Stomach smooth muscle (tissue), 2 donors: Measurements from ENCODE around the gene RPL27.

Source experiments
- H3K27ac ChIP-seq: one replicate; pipeline ENCODE4 v1.7.0; 2013; ENCODE audit warnings: mild to moderate bottlenecking, low read length, inconsistent platforms
- H3K27me3 ChIP-seq, 2 donors: one replicate each; pipeline ENCODE4 v1.7.0; 2013; ENCODE audit warnings: low read length in 2 of 2; ENCODE audit not compliant: insufficient read depth in 2 of 2, control insufficient read depth in 1 of 2
- H3K36me3 ChIP-seq, 2 donors: one replicate each; pipeline ENCODE4 v1.7.0; 2013; ENCODE audit warnings: low read length in 2 of 2; ENCODE audit not compliant: control insufficient read depth in 2 of 2, insufficient read depth in 2 of 2
- H3K4me1 ChIP-seq: one replicate; pipeline ENCODE4 v1.7.0; 2013; ENCODE audit warnings: low read length; ENCODE audit not compliant: control insufficient read depth, insufficient read depth
- H3K4me3 ChIP-seq, 2 donors: one replicate each; pipeline ENCODE4 v1.7.0; 2013; ENCODE audit warnings: low read length in 2 of 2
- H3K9ac ChIP-seq, 2 donors: one replicate each; pipeline ENCODE4 v1.7.0; 2013; ENCODE audit warnings: low read length in 2 of 2, mild to moderate bottlenecking in 1 of 2
- H3K9me3 ChIP-seq, 2 donors: one replicate each; pipeline ENCODE4 v1.7.0; 2013; ENCODE audit warnings: low read length in 2 of 2; ENCODE audit not compliant: control insufficient read depth in 2 of 2
- donor health status: healthy.
- donor health status: Pancreatic carcinoma.

Gene RPL27

DNA sequence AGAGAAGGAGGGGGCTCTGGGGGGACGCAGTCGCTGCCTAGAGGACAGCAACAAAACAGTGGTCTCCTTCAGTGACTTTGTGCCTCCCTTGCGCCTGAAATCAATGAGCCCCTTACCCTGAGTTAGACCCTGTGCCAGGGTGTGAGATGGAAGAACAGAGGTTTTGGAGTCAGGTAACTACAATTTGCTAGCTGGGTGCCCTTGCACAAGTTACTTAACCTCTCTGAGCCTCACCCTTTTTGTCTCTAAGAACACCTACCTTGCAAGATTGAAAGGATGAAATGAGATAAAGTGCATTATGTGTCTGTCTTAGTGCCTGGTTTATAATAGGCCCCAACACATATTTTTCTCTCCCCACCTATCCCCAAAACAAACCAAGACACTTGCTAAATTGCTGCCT lies 36.7 kb downstream of the RPL27 start:
- Histone ChIP-seq H3K27ac (no peak overlapping the region), H3K4me1 (no peaks in the 10 kb centered on the region), H3K4me3 (no peak overlapping the region), H3K9me3 (no peaks in the 10 kb centered on the region), H3K9ac (no peak overlapping the region), H3K36me3 (no peaks in the 10 kb centered on the region), H3K27me3 (no peaks in the 10 kb centered on the region)

DNA sequence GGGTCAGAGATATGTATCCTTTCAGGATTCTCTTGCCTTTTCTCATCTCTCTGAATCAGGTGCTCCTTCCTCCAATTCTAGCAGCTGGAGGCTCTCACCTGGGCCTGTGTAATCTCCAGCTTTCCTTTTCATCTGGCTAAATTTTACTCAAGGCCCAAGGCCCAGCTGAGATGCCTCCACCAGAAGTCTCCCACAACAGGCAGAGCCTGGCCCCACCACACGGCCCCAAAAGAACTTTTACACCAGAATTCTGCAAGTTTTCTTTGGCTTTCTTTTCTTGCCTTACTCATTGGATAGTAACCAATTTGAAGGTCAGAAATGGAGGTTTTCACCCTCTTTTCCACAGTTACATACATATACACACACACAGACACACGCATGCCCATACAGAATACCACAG lies 41.4 kb downstream of the RPL27 start:
- no peak overlapping the region for H3K27ac ChIP-seq
- no peaks in the 10 kb centered on the region for H3K27me3 ChIP-seq
- H3K4me3 ChIP-seq: no peak overlapping the region

DNA sequence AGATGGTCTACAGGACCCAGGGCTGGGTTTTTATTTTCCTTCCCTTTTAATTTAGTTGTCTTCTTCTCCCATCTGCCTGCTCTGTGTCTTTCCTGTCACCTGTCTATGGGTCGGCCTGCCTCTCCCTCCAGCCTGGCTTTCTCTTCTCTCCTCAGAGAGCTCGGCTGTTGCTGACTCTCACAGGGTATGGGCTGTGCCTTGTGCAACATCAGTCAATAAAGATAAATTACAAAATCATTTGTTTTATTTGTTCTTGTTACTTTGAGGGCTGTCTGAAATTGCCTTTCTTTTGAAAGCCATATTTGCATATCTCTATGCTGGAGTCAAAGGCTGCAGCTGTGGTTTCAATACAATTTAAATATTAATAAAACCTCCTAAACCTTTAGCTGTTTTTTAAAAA lies 42.4 kb downstream of the RPL27 start:
- no peaks in the 10 kb centered on the region for H3K4me1 ChIP-seq
- H3K36me3 ChIP-seq: peaks cover 0 to 3% of the 10 kb centered on the region in 2 donors
- H3K9me3 ChIP-seq: no peaks in the 10 kb centered on the region
- no peak overlapping the region for H3K4me3 ChIP-seq
- no peak overlapping the region for H3K9ac ChIP-seq
- no peaks in the 10 kb centered on the region for H3K27me3 ChIP-seq
- H3K27ac ChIP-seq: no peak overlapping the region

More for the DNA sequence above, 41.4 kb downstream of the RPL27 start:
- Histone ChIP-seq H3K4me1 (no peaks in the 10 kb centered on the region), H3K9me3 (no peaks in the 10 kb centered on the region), H3K9ac (no peak overlapping the region), H3K36me3 (no peaks in the 10 kb centered on the region)

- Histone ChIP-seq H3K36me3 (peaks cover 0 to 3% of the 10 kb centered on the region in 2 donors), H3K9me3 (no peaks in the 10 kb centered on the region), H3K4me3 (no peak overlapping the region), H3K27me3 (no peaks in the 10 kb centered on the region), H3K27ac (no peak overlapping the region), H3K4me1 (no peaks in the 10 kb centered on the region), H3K9ac (no peak overlapping the region)
These were observed 43.9 kb downstream of the RPL27 start for GRCh38 chr17:43042025-43042628.

DNA sequence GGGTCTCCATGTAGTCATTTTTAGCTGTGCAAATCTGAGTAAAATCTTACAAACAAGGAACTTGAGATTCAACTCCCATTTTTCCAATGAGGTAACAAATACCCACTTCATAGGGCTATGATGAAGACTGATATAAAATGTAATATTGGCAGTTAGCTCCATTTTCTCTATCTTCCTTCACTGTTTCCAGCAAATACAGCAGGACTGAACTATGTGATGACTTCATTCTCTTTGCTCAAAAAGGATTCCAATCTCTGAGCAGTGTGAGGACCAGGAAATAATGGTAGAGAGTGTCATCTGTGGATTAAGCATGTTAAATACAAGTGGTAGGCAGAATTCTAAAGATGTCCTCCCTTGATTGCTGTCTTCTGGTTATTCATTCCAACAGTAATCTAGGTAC lies 45.1 kb downstream of the RPL27 start:
- H3K36me3 ChIP-seq: peaks cover 0 to 3% of the 10 kb centered on the region in 2 donors
- H3K27me3 ChIP-seq: no peaks in the 10 kb centered on the region
- H3K4me1 ChIP-seq: no peaks in the 10 kb centered on the region
- no peak overlapping the region for H3K9ac ChIP-seq
- no peak overlapping the region for H3K27ac ChIP-seq
- no peaks in the 10 kb centered on the region for H3K9me3 ChIP-seq
- no peak overlapping the region for H3K4me3 ChIP-seq

DNA sequence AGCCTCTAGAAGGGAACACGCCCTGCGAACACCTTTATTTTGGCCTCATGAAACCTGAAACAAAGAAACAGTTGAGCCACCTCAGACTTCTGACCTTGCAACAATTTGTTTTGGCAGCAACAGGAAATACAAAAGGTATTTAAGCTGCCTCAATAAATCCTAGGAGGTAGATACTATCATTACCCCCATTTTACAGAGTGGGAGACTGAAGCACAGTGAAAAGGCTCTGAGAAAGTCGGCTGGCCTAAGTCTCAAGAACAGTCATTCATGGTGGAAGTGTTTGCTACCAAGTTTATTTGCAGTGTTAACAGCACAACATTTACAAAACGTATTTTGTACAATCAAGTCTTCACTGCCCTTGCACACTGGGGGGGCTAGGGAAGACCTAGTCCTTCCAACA lies 45.8 kb downstream of the RPL27 start:
- no peak overlapping the region for H3K27ac ChIP-seq
- no peaks in the 10 kb centered on the region for H3K9me3 ChIP-seq
- H3K27me3 ChIP-seq: no peaks in the 10 kb centered on the region
- H3K9ac ChIP-seq: no peak overlapping the region
- H3K4me3 ChIP-seq: no peak overlapping the region
- peaks cover 0 to 6% of the 10 kb centered on the region in 2 donors for H3K36me3 ChIP-seq
- H3K4me1 ChIP-seq: no peaks in the 10 kb centered on the region

DNA sequence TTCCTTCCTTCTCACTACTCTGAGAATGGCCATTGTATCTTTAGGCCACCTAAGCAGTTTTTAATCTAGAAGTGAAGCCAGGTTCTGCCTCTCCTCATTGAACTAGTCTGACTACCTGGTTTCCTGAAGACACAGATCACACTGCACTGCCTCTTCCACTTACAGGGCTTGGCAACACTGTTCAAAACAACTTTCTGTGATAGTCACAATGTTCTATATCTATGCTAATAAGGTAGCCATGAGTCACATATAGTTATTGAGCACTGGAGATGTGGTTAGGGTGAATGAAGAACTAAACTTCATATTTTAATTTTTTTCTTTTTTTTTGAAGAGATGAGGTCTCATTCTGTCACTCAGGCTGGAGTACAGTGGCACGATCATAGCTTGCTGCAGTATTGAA lies 53.8 kb downstream of the RPL27 start:
- H3K27me3 ChIP-seq: no peaks in the 10 kb centered on the region
- H3K9me3 ChIP-seq: no peaks in the 10 kb centered on the region
- no peak overlapping the region for H3K9ac ChIP-seq
- peaks cover 0 to 4% of the 10 kb centered on the region in 2 donors for H3K36me3 ChIP-seq
- H3K4me3 ChIP-seq: no peak overlapping the region
- H3K4me1 ChIP-seq: no peaks in the 10 kb centered on the region
- no peak overlapping the region for H3K27ac ChIP-seq
